ENCODE measurements around the gene ENTREP1. TPM values are rescaled to one million over a fixed set of nuclear protein-coding genes. Genes with fewer than 3 reads are reported as not detected.
"Not testable (repeated sequence)": the region's sequence is repeated elsewhere in the genome, so short reads cannot be mapped to it uniquely, and the experiment has no call there.

Gene ENTREP1
- total and polyA plus RNA-seq, 4 donors: 0.07 to 0.33 (median 0.12) TPM

- no peaks in the 10 kb centered on the region for H3K9me3 ChIP-seq (ENCODE audit: control insufficient read depth in 4 of 4, low read length in 3 of 4)
- H3K4me1 ChIP-seq (ENCODE audit: control insufficient read depth in 4 of 4, insufficient read depth in 4 of 4, low read length in 3 of 4): no peaks in the 10 kb centered on the region
- no peak overlapping the region for H3K9ac ChIP-seq (ENCODE audit: low read depth in 1 of 2, low read length in 2 of 2)
- WGBS: 97% methylated on average over 6 of the region's 6 CpGs
- H3K36me3 ChIP-seq (ENCODE audit: control insufficient read depth in 4 of 4, insufficient read depth in 3 of 4, low read depth in 1 of 4, low read length in 3 of 4): peaks cover 0 to 15% (median 4%) of the 10 kb centered on the region in 4 donors
- no peaks in the 10 kb centered on the region for H3K27me3 ChIP-seq (ENCODE audit: control insufficient read depth in 4 of 4, insufficient read depth in 4 of 4, low read length in 3 of 4)
- H3K4me3 ChIP-seq (ENCODE audit: low read depth in 1 of 3, low read length in 3 of 3): no peak overlapping the region
- no peak overlapping the region for H3K27ac ChIP-seq (ENCODE audit: low read depth in 1 of 2, low read length in 2 of 2)
- TF ChIP-seq REST (IDR thresholded peaks at IDR 0.05) (no peak), JUND (IDR thresholded peaks at IDR 0.05) (no peak), RAD21 (IDR thresholded peaks at IDR 0.05) (no peak), ZBTB33 (IDR thresholded peaks at IDR 0.05) (no peak), HNF4A (conservative IDR thresholded peaks at IDR 0.05) (no peak)
- no peak for DNase-seq (ENCODE audit: low spot score)
Measured at GRCh38 chr9:69433968-69434367, 109.0 kb downstream of the ENTREP1 start.

- not testable (repeated sequence) for H3K4me1 ChIP-seq (ENCODE audit: control insufficient read depth in 4 of 4, insufficient read depth in 4 of 4, low read length in 3 of 4); H3K27me3 ChIP-seq (ENCODE audit: control insufficient read depth in 4 of 4, insufficient read depth in 4 of 4, low read length in 3 of 4); DNase-seq (ENCODE audit: low spot score); H3K9me3 ChIP-seq (ENCODE audit: control insufficient read depth in 4 of 4, low read length in 3 of 4); H3K27ac ChIP-seq (ENCODE audit: low read depth in 1 of 2, low read length in 2 of 2); H3K4me3 ChIP-seq (ENCODE audit: low read depth in 1 of 3, low read length in 3 of 3); H3K9ac ChIP-seq (ENCODE audit: low read depth in 1 of 2, low read length in 2 of 2)
- peaks cover 0 to 40% (median 14%) of the 10 kb centered on the region in 4 donors for H3K36me3 ChIP-seq (ENCODE audit: control insufficient read depth in 4 of 4, insufficient read depth in 3 of 4, low read depth in 1 of 4, low read length in 3 of 4)
- WGBS: 92% methylated on average over 4 of the region's 4 CpGs
Measured at GRCh38 chr9:69439654-69440053, 114.6 kb downstream of the ENTREP1 start.

GRCh38 chr9:69440254-69440955 lies 115.4 kb downstream of the ENTREP1 start:
- not testable (repeated sequence) for H3K9me3 ChIP-seq (ENCODE audit: control insufficient read depth in 4 of 4, low read length in 3 of 4); H3K27me3 ChIP-seq (ENCODE audit: control insufficient read depth in 4 of 4, insufficient read depth in 4 of 4, low read length in 3 of 4); H3K4me3 ChIP-seq (ENCODE audit: low read depth in 1 of 3, low read length in 3 of 3); DNase-seq (ENCODE audit: low spot score); H3K9ac ChIP-seq (ENCODE audit: low read depth in 1 of 2, low read length in 2 of 2); H3K27ac ChIP-seq (ENCODE audit: low read depth in 1 of 2, low read length in 2 of 2); H3K4me1 ChIP-seq (ENCODE audit: control insufficient read depth in 4 of 4, insufficient read depth in 4 of 4, low read length in 3 of 4)
- H3K36me3 ChIP-seq (ENCODE audit: control insufficient read depth in 4 of 4, insufficient read depth in 3 of 4, low read depth in 1 of 4, low read length in 3 of 4): peaks cover 0 to 46% (median 15%) of the 10 kb centered on the region in 4 donors
- WGBS: 94% methylated on average over 15 of the region's 15 CpGs

Other genes starting within 250 kb of the ENTREP1 start
- gene TJP2, start 150.9 kb upstream of the ENTREP1 start, total RNA-seq: 10 to 100 TPM; 40.9 to 74.0 TPM
- gene TJP2, start 150.9 kb upstream of the ENTREP1 start, polyA plus RNA-seq: 10 to 100 TPM; 23.2 to 24.3 TPM